ENCODE data around the gene HEBP1.

Gene HEBP1

GRCh38 chr12:12927211-12928079 lies 72.6 kb downstream of the HEBP1 start:
- no peak overlapping the region for H3K4me3 ChIP-seq (replicated peaks; ENCODE audit: low read depth, low read length)

DNA sequence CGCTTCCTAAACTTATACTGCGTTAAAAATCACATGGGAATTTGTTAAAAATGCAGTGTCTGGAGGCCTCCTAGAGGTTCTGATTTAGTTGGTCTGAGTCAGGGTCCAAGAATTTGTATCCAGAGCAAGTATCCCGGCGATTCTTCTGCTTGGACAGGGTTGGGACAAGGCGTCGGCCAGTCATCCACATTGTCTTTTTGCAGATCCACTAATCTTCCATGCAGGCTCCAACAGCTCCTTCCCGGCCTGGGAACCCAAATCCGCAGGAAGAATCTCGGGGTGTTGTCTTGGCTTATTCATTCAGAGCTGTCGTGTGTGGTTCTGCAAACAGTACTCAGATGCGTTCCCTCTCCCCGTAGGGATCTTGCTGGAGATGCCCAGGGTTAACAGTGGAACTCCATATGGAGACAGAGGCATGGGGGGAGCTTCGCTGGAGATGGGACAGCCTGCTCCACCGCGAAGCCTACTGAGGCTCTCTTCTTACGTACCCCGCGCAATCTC lies 73.4 kb downstream of the HEBP1 start:
- TF ChIP-seq, protein P1, sequence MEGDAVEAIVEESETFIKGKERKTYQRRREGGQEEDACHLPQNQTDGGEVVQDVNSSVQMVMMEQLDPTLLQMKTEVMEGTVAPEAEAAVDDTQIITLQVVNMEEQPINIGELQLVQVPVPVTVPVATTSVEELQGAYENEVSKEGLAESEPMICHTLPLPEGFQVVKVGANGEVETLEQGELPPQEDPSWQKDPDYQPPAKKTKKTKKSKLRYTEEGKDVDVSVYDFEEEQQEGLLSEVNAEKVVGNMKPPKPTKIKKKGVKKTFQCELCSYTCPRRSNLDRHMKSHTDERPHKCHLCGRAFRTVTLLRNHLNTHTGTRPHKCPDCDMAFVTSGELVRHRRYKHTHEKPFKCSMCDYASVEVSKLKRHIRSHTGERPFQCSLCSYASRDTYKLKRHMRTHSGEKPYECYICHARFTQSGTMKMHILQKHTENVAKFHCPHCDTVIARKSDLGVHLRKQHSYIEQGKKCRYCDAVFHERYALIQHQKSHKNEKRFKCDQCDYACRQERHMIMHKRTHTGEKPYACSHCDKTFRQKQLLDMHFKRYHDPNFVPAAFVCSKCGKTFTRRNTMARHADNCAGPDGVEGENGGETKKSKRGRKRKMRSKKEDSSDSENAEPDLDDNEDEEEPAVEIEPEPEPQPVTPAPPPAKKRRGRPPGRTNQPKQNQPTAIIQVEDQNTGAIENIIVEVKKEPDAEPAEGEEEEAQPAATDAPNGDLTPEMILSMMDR (IDR thresholded peaks at IDR 0.05; ENCODE audit: insufficient read depth, low read length, poor library complexity, severe bottlenecking), result no peak
- Histone ChIP-seq H3K4me3 (replicated peaks; ENCODE audit: low read depth, low read length) (no peak overlapping the region), H3K36me3 (ENCODE audit: control insufficient read depth, insufficient read depth, low read length) (no peaks in the 10 kb centered on the region), H3K27me3 (replicated peaks; ENCODE audit: control insufficient read depth, insufficient read depth, low read length) (no peaks in the 10 kb centered on the region; the same call in 1 of the 2 replicates)
- no peak for DNase-seq (ENCODE audit: extremely low read depth, insufficient read length)

More at GRCh38 chr12:12927211-12928079, 72.6 kb downstream of the HEBP1 start:
- DNase-seq (ENCODE audit: extremely low read depth, insufficient read length), result no peak
- H3K27me3 ChIP-seq (replicated peaks; ENCODE audit: control insufficient read depth, insufficient read depth, low read length), result no peaks in the 10 kb centered on the region; the same call in 1 of the 2 replicates
- no peaks in the 10 kb centered on the region for H3K36me3 ChIP-seq (ENCODE audit: control insufficient read depth, insufficient read depth, low read length)
- TF ChIP-seq, protein P1 (IDR thresholded peaks at IDR 0.05; ENCODE audit: insufficient read depth, low read length, poor library complexity, severe bottlenecking), result no peak

GRCh38 chr12:12925388-12925787 lies 74.7 kb downstream of the HEBP1 start:
- Histone ChIP-seq H3K36me3 (ENCODE audit: control insufficient read depth, insufficient read depth, low read length) (no peaks in the 10 kb centered on the region), H3K4me3 (replicated peaks; ENCODE audit: low read depth, low read length) (no peak overlapping the region), H3K27me3 (replicated peaks; ENCODE audit: control insufficient read depth, insufficient read depth, low read length) (no peaks in the 10 kb centered on the region; the same call in 1 of the 2 replicates)
- TF ChIP-seq, protein P1 (IDR thresholded peaks at IDR 0.05; ENCODE audit: insufficient read depth, low read length, poor library complexity, severe bottlenecking), result no peak
- no peak for DNase-seq (ENCODE audit: extremely low read depth, insufficient read length)

All from GM06990 (cell line).